ENCODE results near the gene RSPRY1. TPM values are rescaled to one million over a fixed set of nuclear protein-coding genes. Genes with fewer than 3 reads are reported as not detected.

RSPRY1 gene
- total and polyA plus RNA-seq, 2 of the 8 experiments (the other 6 are each of a cell fraction or from before 2014, with no cell fraction given) = 11.5 to 32.5 TPM

DNA sequence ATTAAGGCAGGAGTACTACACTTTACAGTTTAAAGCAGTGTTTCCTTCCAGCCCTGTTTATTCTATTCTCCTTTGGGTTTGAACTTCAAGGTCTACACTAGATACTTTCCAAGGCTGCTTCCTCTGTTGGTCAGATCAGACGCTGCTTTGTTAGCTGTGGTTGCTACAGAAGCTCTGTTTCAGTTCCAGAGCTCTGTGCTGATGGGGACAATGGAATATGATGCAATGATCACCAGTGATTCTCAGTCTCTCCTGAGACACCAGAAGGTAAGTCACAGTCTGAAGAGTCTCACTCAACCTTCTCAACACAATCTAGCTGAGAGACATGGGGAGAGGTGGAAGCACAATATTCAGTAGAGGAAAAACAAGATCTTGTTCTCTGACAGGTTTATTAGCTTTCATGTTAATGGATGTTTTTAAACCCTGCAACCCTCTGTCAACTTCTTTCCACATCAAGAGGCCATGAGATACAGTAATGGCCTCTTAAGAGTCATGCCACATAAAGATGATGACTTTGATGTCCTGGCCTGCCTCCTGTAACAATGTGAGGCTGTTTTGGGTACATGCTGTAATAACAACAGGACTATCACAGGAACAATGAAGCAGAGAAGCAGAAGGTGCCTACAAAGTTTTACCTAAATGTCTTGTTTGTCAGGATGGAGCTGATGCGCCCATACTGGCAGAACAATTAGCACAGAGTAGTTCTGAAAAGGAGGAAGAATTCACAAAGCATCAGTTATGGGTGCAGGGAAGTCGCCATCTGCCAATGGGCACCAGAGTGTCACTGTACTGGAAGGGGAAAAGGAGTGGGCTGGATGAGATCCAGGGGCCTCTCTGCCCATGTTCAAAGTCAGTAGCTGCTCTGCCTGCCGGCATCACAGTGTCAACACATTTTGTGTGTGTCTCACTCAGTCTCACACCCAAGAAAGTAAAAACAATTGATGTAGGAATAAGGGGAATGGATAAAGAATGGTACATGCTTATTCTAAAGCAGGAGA is 33.7 kb upstream of the RSPRY1 start:
- FAIRE-seq = no peak
- no peak overlapping the region for H3K18ac ChIP-seq (ENCODE audit: extremely low read depth, low read length)
- no peak for DNase-seq (ENCODE audit: low read depth in 1 of 2, low spot score in 2 of 2)
- no peak overlapping the region for H3K4me3 ChIP-seq (ENCODE audit: extremely low read depth in 1 of 4, insufficient read depth in 2 of 4, low read depth in 3 of 4, low read length in 4 of 4)
- no peak overlapping the region for H4K8ac ChIP-seq (ENCODE audit: extremely low read depth, insufficient read depth, low read length)
- no peaks in the 10 kb centered on the region for H3K9me3 ChIP-seq (ENCODE audit: insufficient read depth in 2 of 2, low read depth in 1 of 2, low read length in 1 of 2)
- 87% methylated on average over 4 of the region's 4 CpGs; no CpG with 5 or more reads in 1 of the 2 experiments for WGBS, 2 experiments (ENCODE audit: extremely low coverage in 1 of 2, insufficient coverage in 1 of 2, insufficient read length in 1 of 2, insufficient replicate concordance in 2 of 2, low coverage in 1 of 2, low lambda C conversion rate in 2 of 2, missing lambda C conversion rate in 1 of 2)
- H2BK20ac ChIP-seq (ENCODE audit: low read length) = no peak overlapping the region
- no peaks in the 10 kb centered on the region for H3K23me2 ChIP-seq (ENCODE audit: low read depth, low read length)
- no peak overlapping the region for H3K4me2 ChIP-seq (ENCODE audit: insufficient read depth in 1 of 2, low read depth in 2 of 2, low read length in 2 of 2)
- H2AFZ ChIP-seq (ENCODE audit: low read length) = no peak overlapping the region
- H2BK120ac ChIP-seq (replicated peaks; ENCODE audit: low read depth, low read length) = no peak overlapping the region
- no peak overlapping the region for H3K23ac ChIP-seq (ENCODE audit: insufficient read length)
- no peak overlapping the region for H3K27ac ChIP-seq (ENCODE audit: low read depth, low read length)
- no peak overlapping the region for H3K4ac ChIP-seq (replicated peaks; ENCODE audit: insufficient read length, low read depth, low read length)
- no peak overlapping the region for H4K91ac ChIP-seq (replicated peaks; ENCODE audit: insufficient read length, low read length)
- no peak overlapping the region for H2BK5ac ChIP-seq (ENCODE audit: low read depth, low read length)
- CTCF ChIA-PET (ENCODE audit: partially characterized antibody) = interaction anchor here (0.9 to 2.4 kb wide), 13 partner anchors 9 to 265 kb away, joined by 3 to 9 read pairs (median 5); partner anchors contain the start of gene CPNE2
- H3K9ac ChIP-seq (replicated peaks in 1 of 4; ENCODE audit: extremely low read depth in 1 of 4, low read depth in 3 of 4, low read length in 3 of 4) = no peak overlapping the region; a peak in 1 of 7 replicates
- POLR2A ChIA-PET (ENCODE audit: partially characterized antibody) = interaction anchor here (0.7 to 3.0 kb wide), 4 partner anchors 10 to 114 kb away, joined by 3 to 11 read pairs (median 3); partner anchors contain the start of genes PSME3IP1 and RSPRY1
- H4K20me1 ChIP-seq (replicated peaks in 1 of 2; ENCODE audit: control insufficient read depth in 1 of 2, insufficient read depth in 2 of 2, low read length in 2 of 2) = no peaks in the 10 kb centered on the region
- H3K14ac ChIP-seq (ENCODE audit: insufficient read length) = no peak overlapping the region
- TF ChIP-seq POLR2AphosphoS5 (IDR thresholded peaks at IDR 0.05; ENCODE audit: low read depth, low read length) = no peak
- no peak for TF ChIP-seq ASH2L (IDR thresholded peaks at IDR 0.05; ENCODE audit: low read length)
- TF ChIP-seq EZH2 (IDR thresholded peaks at IDR 0.05; ENCODE audit: low read depth, low read length, severe bottlenecking) = no peak
- no peaks in the 10 kb centered on the region for H3K27me3 ChIP-seq (replicated peaks in 1 of 4; ENCODE audit: control insufficient read depth in 3 of 4, extremely low read depth in 1 of 4, insufficient read depth in 3 of 4, low read length in 3 of 4)
- H3K56ac ChIP-seq (replicated peaks; ENCODE audit: insufficient read length, low read depth, low read length) = no peak overlapping the region
- no peak overlapping the region for H4K5ac ChIP-seq (ENCODE audit: insufficient read length, low read depth, low read length)
- H2BK15ac ChIP-seq (ENCODE audit: low read length) = no peak overlapping the region
- H3K4me1 ChIP-seq (replicated peaks in 1 of 4; ENCODE audit: control insufficient read depth in 3 of 4, insufficient read depth in 4 of 4, low read length in 3 of 4) = peaks cover 2 to 19% (median 11%) of the 10 kb centered on the region in 4 experiments
- no peaks in the 10 kb centered on the region for H3K79me1 ChIP-seq (ENCODE audit: low read depth, low read length)
- H2BK12ac ChIP-seq (ENCODE audit: low read depth, low read length) = no peak overlapping the region
- no peaks in the 10 kb centered on the region for H3K79me2 ChIP-seq (ENCODE audit: control insufficient read depth in 1 of 2, insufficient read depth in 2 of 2, low read length in 2 of 2)
- H2AK5ac ChIP-seq (ENCODE audit: low read depth, low read length) = no peak overlapping the region
- H3K36me3 ChIP-seq (ENCODE audit: control insufficient read depth in 2 of 4, insufficient read depth in 4 of 4, low read length in 3 of 4) = peaks cover 13 to 34% (median 21%) of the 10 kb centered on the region in 4 experiments; a peak in 7 of 8 replicates

All from H1 (cell line).